ENCODE data around the gene ZNF664.

The ZNF664 gene

GRCh38 chr12:124034297-124034696, 61.3 kb downstream of the ZNF664 start:
- no peak for DNase-seq (ENCODE audit: low read depth)

GRCh38 chr12:124035163-124035562, 62.1 kb downstream of the ZNF664 start:
- no peak for DNase-seq (ENCODE audit: low read depth)

DNA sequence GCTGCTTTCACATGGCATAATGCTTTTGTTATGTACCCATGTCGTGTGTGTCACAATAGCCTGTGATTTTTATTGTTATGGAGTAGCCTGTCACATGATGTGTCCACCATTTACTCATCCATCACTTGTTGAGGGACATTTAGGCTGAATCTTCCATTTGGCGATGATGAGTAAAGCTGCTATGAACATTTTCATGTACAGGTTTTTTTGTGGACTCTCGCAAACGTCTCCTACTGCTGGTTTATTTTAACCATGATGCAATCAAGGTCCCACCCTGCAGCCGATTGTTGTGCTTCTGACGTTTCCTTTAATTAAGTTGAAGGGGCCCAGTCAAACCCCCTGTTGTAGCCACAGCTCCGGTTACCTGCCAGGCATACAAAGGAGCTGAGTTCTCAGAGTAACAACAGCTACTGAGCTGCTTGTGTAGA, 63.2 kb downstream of the ZNF664 start:
- DNase-seq (ENCODE audit: low read depth), result no peak

- peak; percentile 13 for DNase-seq (ENCODE audit: low read depth)
Measured at GRCh38 chr12:124036657-124037109, 63.7 kb downstream of the ZNF664 start.

DNA sequence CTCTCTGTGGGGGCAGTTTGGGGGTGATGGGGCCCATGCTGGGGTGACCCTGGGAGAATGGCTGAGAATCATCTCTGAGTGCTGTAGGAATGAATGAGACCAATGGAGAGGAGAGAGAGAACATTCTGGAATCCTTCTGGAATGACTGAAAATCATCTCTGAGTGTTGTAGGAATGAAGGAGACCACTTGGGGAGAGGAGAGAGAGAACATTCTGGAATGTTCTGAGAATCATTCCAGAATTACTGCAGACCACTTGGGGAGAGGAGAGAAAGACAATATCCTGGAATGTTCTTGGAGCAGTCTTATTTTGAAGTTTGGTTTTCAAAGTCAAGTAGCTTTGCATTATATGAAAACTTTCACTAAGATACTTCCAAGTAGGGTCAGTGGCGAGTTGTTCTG, 64.3 kb downstream of the ZNF664 start:
- no peak for DNase-seq (ENCODE audit: low read depth)

GRCh38 chr12:124039276-124039675, 66.3 kb downstream of the ZNF664 start:
- no peak for DNase-seq (ENCODE audit: low read depth)

DNA sequence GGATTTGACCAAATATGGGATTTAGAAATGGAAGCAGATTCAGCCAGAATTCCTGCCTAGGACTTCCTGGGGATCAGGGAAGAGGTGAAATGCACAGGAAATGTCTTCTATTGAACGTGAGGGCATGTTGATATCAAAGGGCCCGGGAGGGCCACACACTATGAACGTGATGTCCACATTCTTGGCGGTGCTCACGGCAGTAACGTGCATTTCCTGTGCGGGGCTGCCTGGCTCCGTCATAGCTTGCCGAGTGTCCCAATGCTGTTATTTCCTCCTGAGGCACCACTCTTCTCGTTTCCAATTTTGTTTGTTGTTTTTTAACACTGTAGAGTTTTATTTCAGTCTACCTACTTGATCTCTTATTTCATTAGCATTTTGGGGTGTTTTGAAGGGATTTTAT, 67.3 kb downstream of the ZNF664 start:
- DNase-seq (ENCODE audit: low read depth), result no peak

- DNase-seq (ENCODE audit: low read depth), result no peak
Measured at GRCh38 chr12:124040737-124041136, 67.7 kb downstream of the ZNF664 start.

GRCh38 chr12:124041907-124042306, 68.9 kb downstream of the ZNF664 start:
- no peak for DNase-seq (ENCODE audit: low read depth)

GRCh38 chr12:124044021-124044420, 71.0 kb downstream of the ZNF664 start:
- DNase-seq (ENCODE audit: low read depth), result no peak

DNA sequence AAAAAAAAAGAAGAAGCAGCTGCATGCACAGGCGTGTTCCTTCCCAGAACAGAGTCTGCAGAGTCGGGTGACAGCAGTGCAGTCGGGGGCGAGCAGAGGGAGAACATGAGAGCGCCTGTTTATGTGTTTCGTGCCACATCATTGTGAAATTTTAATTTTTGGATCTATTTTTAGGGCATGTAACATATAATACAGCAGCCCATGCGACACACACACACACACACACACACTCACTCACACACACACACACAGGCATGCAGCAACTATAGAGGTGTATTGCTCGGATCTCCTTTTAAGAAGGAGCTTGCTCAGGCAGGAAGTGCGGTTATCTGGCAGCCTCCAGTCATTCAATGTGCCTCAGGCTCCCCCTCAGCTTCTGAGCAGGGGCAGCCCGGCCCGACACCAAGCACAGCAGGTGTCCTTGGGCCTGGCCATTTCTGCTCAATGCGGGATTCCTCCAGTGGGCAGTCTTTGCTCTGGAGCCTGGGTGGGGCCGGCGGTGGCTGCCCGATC, 71.8 kb downstream of the ZNF664 start:
- DNase-seq (ENCODE audit: low read depth), result no peak

DNA sequence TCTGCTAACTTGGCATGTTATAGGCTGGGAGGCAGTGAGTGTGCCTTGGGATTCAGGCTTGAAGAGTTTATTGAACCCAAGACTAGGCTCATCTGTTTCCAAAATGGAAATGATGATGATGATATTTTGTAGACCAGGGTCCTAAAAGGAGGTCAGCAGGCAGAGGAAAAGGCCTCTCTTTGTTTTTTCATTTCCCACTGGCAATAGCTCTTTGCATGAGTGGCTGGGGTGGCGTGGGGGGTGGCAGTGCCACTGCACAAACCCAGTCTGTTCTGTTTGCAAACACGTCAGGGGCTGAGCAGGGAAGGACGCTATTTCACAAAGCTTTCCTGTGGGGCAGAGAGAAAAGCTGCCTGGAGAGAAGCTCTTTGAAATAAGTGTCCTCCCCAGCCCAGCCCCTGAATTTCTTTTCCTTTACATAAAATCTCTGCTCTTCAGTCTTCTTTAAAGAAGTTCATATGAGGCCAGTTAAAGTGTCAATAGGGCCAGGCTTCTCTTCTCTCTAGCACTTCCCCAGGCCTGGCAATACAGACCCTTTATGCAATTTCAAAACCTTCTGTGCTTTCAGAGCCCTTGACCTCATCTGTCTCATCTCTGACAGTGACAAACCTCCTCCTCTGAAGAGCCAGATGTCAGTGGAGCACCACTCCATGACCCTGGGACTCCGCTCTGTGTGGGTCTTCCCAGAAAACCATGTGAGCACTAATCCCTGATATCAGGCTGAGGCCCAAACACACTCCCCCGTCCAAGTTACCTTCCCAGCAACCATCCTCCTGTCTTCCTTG, 72.8 kb downstream of the ZNF664 start:
- DNase-seq (ENCODE audit: low read depth), result no peak

DNA sequence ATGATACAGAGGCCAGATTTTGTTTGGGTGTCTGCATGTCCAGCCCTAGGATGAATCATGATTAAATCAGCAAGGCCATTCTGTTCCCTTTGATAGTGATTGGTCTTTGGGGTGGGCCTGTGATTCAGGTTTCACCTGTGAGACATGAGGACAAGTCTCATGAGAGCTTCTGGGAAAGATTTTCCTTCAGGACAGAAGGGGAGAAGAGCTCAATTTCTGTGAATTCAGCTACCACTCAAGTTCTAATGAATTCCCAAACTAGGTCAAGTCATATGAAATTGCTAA, 73.4 kb downstream of the ZNF664 start:
- DNase-seq (ENCODE audit: low read depth), result no peak

- no peak for DNase-seq (ENCODE audit: low read depth)
Measured at GRCh38 chr12:124047045-124047566, 74.1 kb downstream of the ZNF664 start.

- DNase-seq (ENCODE audit: low read depth), result no peak
Measured at GRCh38 chr12:124049451-124050094, 76.6 kb downstream of the ZNF664 start.

DNA sequence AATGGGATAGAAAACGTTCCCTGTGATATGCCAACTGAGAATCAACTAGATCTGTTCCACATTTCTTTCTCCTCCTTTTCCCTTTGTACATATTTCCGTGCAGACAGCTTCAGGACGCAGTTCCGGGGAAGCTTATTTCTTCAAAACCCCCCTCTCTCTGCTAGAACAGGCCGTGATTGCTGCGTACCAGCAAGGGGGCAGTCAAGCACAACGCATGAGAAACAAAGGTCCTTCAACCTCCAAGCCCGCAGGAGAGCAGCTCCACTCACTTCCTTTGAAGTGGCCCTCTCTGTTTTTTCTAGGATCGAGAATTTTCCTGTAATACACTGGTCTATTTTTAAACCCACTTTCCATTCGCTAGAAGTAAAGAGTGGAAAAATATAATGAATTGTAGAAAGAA, 80.8 kb downstream of the ZNF664 start:
- DNase-seq (ENCODE audit: low read depth), result no peak

- DNase-seq (ENCODE audit: low read depth), result no peak
Measured at GRCh38 chr12:124055066-124055465, 82.1 kb downstream of the ZNF664 start.

DNA sequence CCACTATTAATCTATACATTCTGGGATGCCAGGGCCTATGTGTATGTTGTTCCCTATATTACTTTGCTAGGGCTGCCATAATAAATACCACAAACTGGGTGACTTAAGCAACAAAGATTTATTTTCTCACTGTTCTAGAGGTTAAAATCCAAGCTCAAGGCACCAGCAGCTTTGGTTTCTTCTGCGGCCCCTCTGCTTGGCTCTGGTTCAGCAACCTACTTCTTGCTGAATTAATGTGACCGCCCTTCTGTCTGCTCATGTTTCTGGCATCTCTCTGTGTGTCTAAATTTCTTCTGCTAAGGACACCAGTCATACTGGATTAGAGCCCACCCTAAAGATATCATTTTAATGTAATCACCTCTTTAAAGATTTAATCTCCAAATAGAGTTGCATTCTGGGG, 84.7 kb downstream of the ZNF664 start:
- no peak for DNase-seq (ENCODE audit: low read depth)

GRCh38 chr12:124059752-124060151, 86.7 kb downstream of the ZNF664 start:
- no peak for DNase-seq (ENCODE audit: low read depth)

Data from stimulated activated CD8-positive, alpha-beta memory T cell treated with anti-CD3 and anti-CD28 coated beads, Interleukin-4, amount 100 ng/mL, for 24 hours (primary cell).